B cell (primary cell): Measurements from ENCODE around the gene POLR1G. TPM values are rescaled to one million over a fixed set of nuclear protein-coding genes. Genes with fewer than 3 reads are reported as not detected.

Experiments used
- ATAC-seq: fragments of 200-7000 bp; cut with Tn5 transposase; one replicate; pipeline ENCODE4 v1.10.0; 2021; ENCODE audit warnings: low read depth, mild to moderate bottlenecking, moderate number of reproducible peaks, moderate library complexity
- CTCF ChIA-PET: fragments of 350-600 bp; sonication (Branson Sonifier 250); formaldehyde crosslinking; loops from one replicate; lab custom pipeline; 2021; ENCODE audit warnings: antibody characterized with exemption, inconsistent platforms; lab: Charles Lee
- POLR2A ChIA-PET: fragments of 350-600 bp; sonication (Branson Sonifier 250); formaldehyde crosslinking; loops from one replicate; lab custom pipeline; 2021; ENCODE audit warnings: antibody characterized with exemption; lab: Charles Lee
- DNase-seq: peaks from one replicate; pipeline ENCODE4 v3.0.0; 2013
- H2AFZ ChIP-seq: 2 replicates; pipeline ENCODE4 v1.6.1; 2012; ENCODE audit warnings: mild to moderate bottlenecking, low read depth, low read length; ENCODE audit not compliant: insufficient read depth, poor library complexity, severe bottlenecking
- H3K27ac ChIP-seq, 2 donors: 1 replicate in 1 of 2; 2 replicates in 1 of 2; pipeline ENCODE4 v1.5.1; 2012 to 2013; ENCODE audit warnings: low read length in 2 of 2, mild to moderate bottlenecking in 2 of 2, moderate library complexity in 1 of 2
- H3K27me3 ChIP-seq, 4 experiments: fragments of 200-600 bp in 1 of 4; sonication (generic) in 1 of 4; replicated peaks in 1 of 4; 1 replicate in 2 of 4; 2 replicates in 2 of 4; pipeline versions ENCODE4 v1.6.1 to v1.7.0; 2013 to 2016; ENCODE audit warnings: low read length in 3 of 4, mild to moderate bottlenecking in 2 of 4, mixed read lengths in 1 of 4, moderate library complexity in 1 of 4; ENCODE audit not compliant: insufficient read depth in 4 of 4, control insufficient read depth in 3 of 4; ENCODE audit errors: control extremely low read depth in 1 of 4
- H3K36me3 ChIP-seq, 2 experiments: replicated peaks in 1 of 2; 1 replicate in 1 of 2; 2 replicates in 1 of 2; pipeline versions ENCODE4 v1.6.1 to v1.7.1; 2013; ENCODE audit warnings: low read length in 1 of 2; ENCODE audit not compliant: insufficient read depth in 2 of 2, control insufficient read depth in 1 of 2; ENCODE audit errors: control extremely low read depth in 1 of 2, extremely low read depth in 1 of 2
- H3K4me1 ChIP-seq, 2 donors: fragments of 200-600 bp in 1 of 2; sonication (generic) in 1 of 2; 1 replicate in 1 of 2; 2 replicates in 1 of 2; pipeline versions ENCODE4 v1.5.1 to v1.6.1; 2013 to 2017; ENCODE audit warnings: low read length in 2 of 2; ENCODE audit not compliant: control insufficient read depth in 2 of 2, insufficient read depth in 2 of 2
- H3K4me2 ChIP-seq: replicated peaks from 2 replicates; pipeline ENCODE3; 2012; ENCODE audit warnings: mild to moderate bottlenecking, low read depth, low read length; ENCODE audit not compliant: poor library complexity, severe bottlenecking
- H3K4me3 ChIP-seq, 5 experiments: fragments of 200-600 bp in 1 of 5; sonication (generic) in 1 of 5; 1 replicate in 3 of 5; 2 replicates in 2 of 5; pipeline versions ENCODE4 v1.5.1 to v1.7.0; 2011 to 2016; ENCODE audit warnings: low read length in 4 of 5, mild to moderate bottlenecking in 4 of 5, low read depth in 2 of 5, control low read depth in 1 of 5, moderate library complexity in 1 of 5; ENCODE audit not compliant: insufficient read depth in 1 of 5; ENCODE audit errors: control extremely low read depth in 1 of 5, extremely low read depth in 1 of 5
- H3K79me2 ChIP-seq: fragments of 200-600 bp; sonication (generic); one replicate; pipeline ENCODE4 v1.6.0; 2016; ENCODE audit warnings: low read length; ENCODE audit not compliant: control insufficient read depth, insufficient read depth
- H3K9ac ChIP-seq: fragments of 200-600 bp; sonication (generic); 2 replicates; pipeline ENCODE4 v1.6.1; 2017; ENCODE audit warnings: mild to moderate bottlenecking, low read length, moderate library complexity
- H3K9me3 ChIP-seq, 3 donors: one replicate each; pipeline versions ENCODE4 v1.6.1 to v1.7.1; 2013; ENCODE audit warnings: low read length in 2 of 3; ENCODE audit not compliant: control insufficient read depth in 2 of 3, insufficient read depth in 1 of 3; ENCODE audit errors: control extremely low read depth in 1 of 3
- H4K20me1 ChIP-seq: 2 replicates; pipeline ENCODE4 v1.6.0; 2012; ENCODE audit warnings: mild to moderate bottlenecking, low read length; ENCODE audit not compliant: insufficient read depth, control insufficient read depth, poor library complexity, severe bottlenecking
- H3K27ac Mint-ChIP-seq: one replicate; pipeline ENCODE4 v1.8.0; 2021; ENCODE audit warnings: mixed read lengths
- H3K27me3 Mint-ChIP-seq: one replicate; pipeline ENCODE4 v1.8.0; 2021; ENCODE audit warnings: mixed read lengths
- H3K4me1 Mint-ChIP-seq: one replicate; pipeline ENCODE4 v1.8.0; 2021; ENCODE audit warnings: mixed read lengths
- H3K4me3 Mint-ChIP-seq: one replicate; pipeline ENCODE4 v1.8.0; 2021; ENCODE audit warnings: mixed read lengths
- H3K9me3 Mint-ChIP-seq: one replicate; pipeline ENCODE4 v1.8.0; 2022; ENCODE audit warnings: mixed read lengths; ENCODE audit not compliant: insufficient read depth
- EZH2 ChIP-seq: IDR thresholded peaks from 2 replicates; pipeline ENCODE4 v1.6.1; 2012; ENCODE audit warnings: borderline replicate concordance, low read depth, mild to moderate bottlenecking, moderate library complexity, low read length; ENCODE audit not compliant: insufficient read depth, poor library complexity, severe bottlenecking
- WGBS: methylation state at CpG from one replicate; pipeline ENCODE4 v1.1.5; 2013; ENCODE audit warnings: missing lambda C conversion rate; ENCODE audit not compliant: insufficient coverage; 5-methylcytosine and 5-hydroxymethylcytosine counted together
- intact Hi-C: fragments of 100-400 bp; cut with micrococcal nuclease; formaldehyde crosslinking; loops from one replicate; pipeline ENCODE4 v1.10.0; 2022
- polyA plus RNA-seq: library from polyadenylated mRNA; depleted of rRNA; stranded (reverse); fragments of >200 nt; gene quantifications from 2 replicates; pipeline ENCODE4 v1.2.3, GENCODE V29; 2012
- total RNA-seq, 2 donors: library from RNA; stranded (reverse); fragments of 120-200 nt in 1 of 2; gene quantifications; 1 replicate in 1 of 2; 2 replicates in 1 of 2; pipeline versions ENCODE4 v1.2.3 to v1.2.4, GENCODE V29; 2013 to 2022
- TF ChIP-seq, protein P1 (sequence below): fragments of 200-600 bp; IDR thresholded peaks from one replicate; pipeline ENCODE4 v1.8.0; 2022; ENCODE audit warnings: antibody characterized with exemption, mild to moderate bottlenecking

The POLR1G gene
- total and polyA plus RNA-seq, 2 donors (not counting 1 experiment from before 2014, with no cell fraction given): 2.1 to 4.3 TPM

DNA sequence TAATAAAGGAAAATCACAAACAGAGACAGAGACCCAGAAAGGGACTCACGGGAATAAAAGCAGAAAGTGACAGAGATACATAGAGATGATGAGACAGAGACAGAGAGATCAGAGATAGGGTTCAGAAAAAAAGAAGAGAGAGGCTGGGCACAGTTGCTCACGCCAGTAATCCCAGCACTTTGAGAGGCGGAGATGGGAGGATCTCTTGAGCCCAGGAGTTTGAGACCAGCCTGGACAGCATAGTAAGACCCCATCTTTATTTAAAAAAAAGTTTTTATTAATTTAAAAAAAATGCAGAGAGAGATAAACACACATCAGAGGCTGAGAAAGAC lies 41.9 kb downstream of the POLR1G start:
- peaks cover 28 to 46% of the 10 kb centered on the region in 2 donors for H3K4me1 ChIP-seq

DNA sequence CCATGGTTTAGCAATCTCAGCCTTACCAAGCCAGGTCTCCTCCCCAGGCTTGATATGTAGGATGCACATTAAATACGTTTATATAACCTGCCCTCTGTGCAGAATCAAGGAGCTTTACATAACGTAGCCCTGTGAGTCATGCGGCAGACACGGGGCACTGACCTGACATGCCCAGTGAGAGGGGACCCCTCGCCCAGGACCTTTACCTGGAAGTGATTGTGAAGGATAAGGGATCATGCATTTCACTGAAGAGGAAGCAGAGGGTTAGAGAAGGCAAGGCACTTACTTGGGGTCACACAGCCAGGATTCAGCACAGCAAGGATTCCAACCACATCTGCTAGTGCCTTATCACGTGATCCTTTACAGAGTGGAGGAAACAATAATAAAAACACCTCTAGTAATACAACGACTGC lies 42.4 kb downstream of the POLR1G start:
- peak overlapping the region; percentile 72 for H3K27ac Mint-ChIP-seq
- no peak overlapping the region for H3K27ac ChIP-seq
- no peaks in the 10 kb centered on the region for H3K36me3 ChIP-seq
- DNase-seq (no peak), ATAC-seq (no peak)
- H3K27me3 ChIP-seq: no peaks in the 10 kb centered on the region
- no peak overlapping the region for H3K9ac ChIP-seq
- H3K27me3 Mint-ChIP-seq: no peaks in the 10 kb centered on the region
- no peak overlapping the region for H3K4me3 ChIP-seq
- 79% methylated on average over 7 of the region's 7 CpGs for WGBS
- no peak overlapping the region for H3K4me2 ChIP-seq
- no peaks in the 10 kb centered on the region for H4K20me1 ChIP-seq
- no peak for TF ChIP-seq EZH2
- TF ChIP-seq, protein P1, sequence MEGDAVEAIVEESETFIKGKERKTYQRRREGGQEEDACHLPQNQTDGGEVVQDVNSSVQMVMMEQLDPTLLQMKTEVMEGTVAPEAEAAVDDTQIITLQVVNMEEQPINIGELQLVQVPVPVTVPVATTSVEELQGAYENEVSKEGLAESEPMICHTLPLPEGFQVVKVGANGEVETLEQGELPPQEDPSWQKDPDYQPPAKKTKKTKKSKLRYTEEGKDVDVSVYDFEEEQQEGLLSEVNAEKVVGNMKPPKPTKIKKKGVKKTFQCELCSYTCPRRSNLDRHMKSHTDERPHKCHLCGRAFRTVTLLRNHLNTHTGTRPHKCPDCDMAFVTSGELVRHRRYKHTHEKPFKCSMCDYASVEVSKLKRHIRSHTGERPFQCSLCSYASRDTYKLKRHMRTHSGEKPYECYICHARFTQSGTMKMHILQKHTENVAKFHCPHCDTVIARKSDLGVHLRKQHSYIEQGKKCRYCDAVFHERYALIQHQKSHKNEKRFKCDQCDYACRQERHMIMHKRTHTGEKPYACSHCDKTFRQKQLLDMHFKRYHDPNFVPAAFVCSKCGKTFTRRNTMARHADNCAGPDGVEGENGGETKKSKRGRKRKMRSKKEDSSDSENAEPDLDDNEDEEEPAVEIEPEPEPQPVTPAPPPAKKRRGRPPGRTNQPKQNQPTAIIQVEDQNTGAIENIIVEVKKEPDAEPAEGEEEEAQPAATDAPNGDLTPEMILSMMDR: no peak
- CTCF ChIA-PET: interaction anchor here (0.7 to 6.4 kb wide), 5 partner anchors 9 to 46 kb away, joined by 3 to 66 read pairs (median 7); no protein-coding TSS in a partner anchor
- no peaks in the 10 kb centered on the region for H3K9me3 Mint-ChIP-seq
- peaks cover 24 to 41% of the 10 kb centered on the region in 2 donors for H3K4me1 ChIP-seq
- POLR2A ChIA-PET: interaction anchor here (1.6 to 2.0 kb wide), 2 partner anchors 19 to 20 kb away, joined by 4 to 6 read pairs; partner anchors contain the start of gene FOSB
- H3K9me3 ChIP-seq: peaks cover 0 to 4% (median 0%) of the 10 kb centered on the region in 3 donors
- peaks cover 56% of the 10 kb centered on the region for H3K4me1 Mint-ChIP-seq
- intact Hi-C loops: no loop called here
- peak overlapping the region; percentile 49 for H3K4me3 Mint-ChIP-seq
- peaks cover 7% of the 10 kb centered on the region for H3K79me2 ChIP-seq
- H2AFZ ChIP-seq: no peak overlapping the region

More for the DNA sequence above, 41.9 kb downstream of the POLR1G start:
- ATAC-seq (no peak), DNase-seq (no peak)
- H3K27ac ChIP-seq: no peak overlapping the region
- no peak overlapping the region for H3K27ac Mint-ChIP-seq
- H3K4me3 Mint-ChIP-seq: peak overlapping the region; percentile 4
- POLR2A ChIA-PET: interaction anchor here (2.0 kb wide), 1 partner anchor 21 kb away, joined by 4 read pairs; no protein-coding TSS in a partner anchor
- H3K79me2 ChIP-seq: peaks cover 7% of the 10 kb centered on the region
- WGBS: 89% methylated on average over 1 of the region's 3 CpGs
- H3K4me2 ChIP-seq: no peak overlapping the region
- H3K4me1 Mint-ChIP-seq: peaks cover 56% of the 10 kb centered on the region
- no peaks in the 10 kb centered on the region for H3K36me3 ChIP-seq
- H3K9me3 Mint-ChIP-seq: no peaks in the 10 kb centered on the region
- no peaks in the 10 kb centered on the region for H3K27me3 Mint-ChIP-seq
- H3K9me3 ChIP-seq: peaks cover 0 to 4% (median 0%) of the 10 kb centered on the region in 3 donors
- H2AFZ ChIP-seq: no peak overlapping the region
- no peaks in the 10 kb centered on the region for H3K27me3 ChIP-seq
- no peak overlapping the region for H3K4me3 ChIP-seq
- intact Hi-C loops: no loop called here
- no peak for TF ChIP-seq EZH2
- TF ChIP-seq, protein P1: no peak
- CTCF ChIA-PET: interaction anchor here (1.5 to 6.4 kb wide), 3 partner anchors 9 to 37 kb away, joined by 4 to 66 read pairs (median 16); no protein-coding TSS in a partner anchor
- H3K9ac ChIP-seq: no peak overlapping the region
- no peaks in the 10 kb centered on the region for H4K20me1 ChIP-seq
